Ovary (tissue), 3 donors: ENCODE data around the gene CYP4B1.

Experiments
- CTCF ChIP-seq, 3 donors: fragments of 450-650 bp in 2 of 3; fragments of 200-600 bp in 1 of 3; IDR thresholded peaks; one replicate each; pipeline versions ENCODE4 v1.5.1 to v1.8.0; 2016 to 2022; ENCODE audit warnings: antibody characterized with exemption in 3 of 3, mild to moderate bottlenecking in 1 of 3
- POLR2A ChIP-seq: fragments of 450-650 bp; IDR thresholded peaks from one replicate; pipeline ENCODE4 v1.6.1; 2017; ENCODE audit warnings: antibody characterized with exemption, mild to moderate bottlenecking, moderate library complexity
- donor health status: DM: no; HTN: no; CAD: no.

DNA sequence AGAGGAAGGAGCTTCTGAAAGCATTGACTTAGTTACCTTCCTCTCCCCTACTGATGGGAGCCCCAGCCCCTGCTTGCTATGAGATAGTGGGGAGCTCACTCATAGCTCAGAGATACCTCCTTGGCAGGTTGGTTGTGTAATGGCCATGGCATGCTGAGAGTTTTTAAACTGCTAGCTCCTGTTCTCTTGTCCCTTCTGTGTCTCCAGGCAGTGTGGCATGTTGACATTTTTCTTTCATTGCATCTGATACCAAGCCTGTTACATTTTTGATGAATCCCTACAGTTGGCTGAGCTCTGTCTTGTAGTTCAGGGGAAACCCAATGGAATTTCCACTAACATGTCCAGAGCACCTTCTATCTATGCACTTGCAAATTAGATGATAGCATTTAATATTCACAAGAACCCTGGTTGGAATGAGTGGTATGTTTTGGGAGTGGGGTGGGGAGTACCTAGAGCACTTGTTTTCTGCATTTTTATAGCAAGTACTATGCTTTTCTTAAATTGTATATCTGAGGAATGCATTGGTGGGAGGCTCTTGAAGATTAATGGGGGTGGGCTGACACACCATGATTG is 40.8 kb upstream of the CYP4B1 start:
- TF ChIP-seq CTCF (IDR thresholded peaks at IDR 0.05) (no peak), POLR2A (no peak)
